Caco-2 (cell line): Measurements from ENCODE around the gene IQSEC1. TPM values are rescaled to one million over a fixed set of nuclear protein-coding genes. Genes with fewer than 3 reads are reported as not detected.

Source experiments
- BruUV-seq: library from RNA; stranded (reverse); fragments of 400-500 nt; replicated peaks from 2 replicates; lab custom pipeline; 2021; lab: Mats Ljungman, UMichigan
- CTCF ChIA-PET: fragments of 300-600 bp; sonication (Branson Sonifier 250); formaldehyde crosslinking; loops from one replicate; lab custom pipeline; 2022; ENCODE audit warnings: antibody characterized with exemption; lab: Charles Lee
- POLR2A ChIA-PET: fragments of 300-600 bp; sonication (Branson Sonifier 250); formaldehyde crosslinking; loops from one replicate; lab custom pipeline; 2022; ENCODE audit warnings: antibody characterized with exemption; lab: Charles Lee
- DNase-seq, 2 experiments: peaks; one replicate each; pipeline versions ENCODE4 v3.0.0 to v3.0.0-alpha.2; 2020 to 2022
- H3K27me3 ChIP-seq: replicated peaks from 2 replicates; pipeline ENCODE4 v1.6.0; 2011; ENCODE audit warnings: low read length; ENCODE audit not compliant: control insufficient read depth, insufficient read depth
- H3K36me3 ChIP-seq: 2 replicates; pipeline ENCODE4 v1.5.1; 2011; ENCODE audit warnings: low read length; ENCODE audit not compliant: control insufficient read depth, insufficient read depth
- H3K4me1 ChIP-seq: fragments of 250-450 bp; sonication (Bioruptor Pico); 2 replicates; pipeline ENCODE4 v1.5.1; 2020; ENCODE audit warnings: mild to moderate bottlenecking
- H3K4me3 ChIP-seq: 2 replicates; pipeline ENCODE4 v1.5.1; 2011; ENCODE audit warnings: low read depth, mild to moderate bottlenecking, control low read depth, low read length
- H3K9me3 ChIP-seq: fragments of 250-450 bp; sonication (Bioruptor Pico); 2 replicates; pipeline ENCODE4 v1.5.1; 2020; ENCODE audit warnings: mild to moderate bottlenecking, moderate library complexity
- H3K27ac Mint-ChIP-seq: one replicate; pipeline ENCODE4 v1.8.0; 2022; ENCODE audit warnings: mixed read lengths; ENCODE audit not compliant: unreplicated experiment
- H3K27me3 Mint-ChIP-seq: one replicate; pipeline ENCODE4 v1.8.0; 2022; ENCODE audit warnings: mixed read lengths; ENCODE audit not compliant: insufficient read depth, unreplicated experiment
- H3K36me3 Mint-ChIP-seq: one replicate; pipeline ENCODE4 v1.8.0; 2022; ENCODE audit warnings: mild to moderate bottlenecking, mixed read lengths; ENCODE audit not compliant: insufficient read depth, unreplicated experiment
- H3K4me1 Mint-ChIP-seq: one replicate; pipeline ENCODE4 v1.8.0; 2022; ENCODE audit warnings: low read depth, mixed read lengths; ENCODE audit not compliant: unreplicated experiment
- H3K4me3 Mint-ChIP-seq: one replicate; pipeline ENCODE4 v1.8.0; 2022; ENCODE audit warnings: mild to moderate bottlenecking, moderate library complexity, mixed read lengths; ENCODE audit not compliant: unreplicated experiment
- H3K9me3 Mint-ChIP-seq: one replicate; pipeline ENCODE4 v1.8.0; 2022; ENCODE audit warnings: mixed read lengths; ENCODE audit not compliant: unreplicated experiment
- CTCF ChIP-seq, 2 experiments: fragments of 200-600 bp in 1 of 2; IDR thresholded peaks; 1 replicate in 1 of 2; 2 replicates in 1 of 2; pipeline versions ENCODE4 v1.5.1 to v1.8.0; 2011 to 2022; ENCODE audit warnings: antibody characterized with exemption in 1 of 2, control low read depth in 1 of 2, inconsistent platforms in 1 of 2, low read depth in 1 of 2, low read length in 1 of 2, mild to moderate bottlenecking in 1 of 2, moderate library complexity in 1 of 2; ENCODE audit not compliant: insufficient read depth in 1 of 2, severe bottlenecking in 1 of 2, unreplicated experiment in 1 of 2
- intact Hi-C: fragments of 100-400 bp; cut with micrococcal nuclease; formaldehyde crosslinking; loops from one replicate; pipeline ENCODE4 v1.10.0; 2022; ENCODE audit not compliant: unreplicated experiment
- total RNA-seq: library from RNA; stranded (reverse); gene quantifications from 2 replicates; pipeline ENCODE4 v1.2.3, GENCODE V29; 2022

The IQSEC1 gene
- total RNA-seq, 1 experiment from 2014 or later, result 40.0 TPM

GRCh38 chr3:13004376-13004775, 68.9 kb downstream of the IQSEC1 start:
- ChIA-PET POLR2A (no interaction called here), CTCF (interaction anchor here (0.6 to 1.3 kb wide), 2 partner anchors 9 to 87 kb away, joined by 3 to 5 read pairs; no protein-coding TSS in a partner anchor)
- no peak overlapping the region for H3K4me3 ChIP-seq
- no peak for TF ChIP-seq CTCF (IDR thresholded peaks at IDR 0.05; ENCODE audit: insufficient read depth in 1 of 2, low read depth in 1 of 2, low read length in 1 of 2, severe bottlenecking in 1 of 2, unreplicated experiment in 1 of 2)
- Mint-ChIP-seq H3K4me1 (peaks cover 7% of the 10 kb centered on the region), H3K4me3 (no peak overlapping the region), H3K27me3 (peaks cover 2% of the 10 kb centered on the region), H3K27ac (no peak overlapping the region), H3K9me3 (no peaks in the 10 kb centered on the region), H3K36me3 (no peaks in the 10 kb centered on the region)
- DNase-seq, result no peak
- no TSS peak for BruUV-seq
- H3K4me1 ChIP-seq, result no peaks in the 10 kb centered on the region
- no peaks in the 10 kb centered on the region for H3K9me3 ChIP-seq
- H3K36me3 ChIP-seq, result no peaks in the 10 kb centered on the region
- intact Hi-C loops, result no loop called here
- no peaks in the 10 kb centered on the region for H3K27me3 ChIP-seq

GRCh38 chr3:13003608-13004007, 69.6 kb downstream of the IQSEC1 start:
- no peaks in the 10 kb centered on the region for H3K9me3 ChIP-seq
- TF ChIP-seq CTCF (IDR thresholded peaks at IDR 0.05; ENCODE audit: insufficient read depth in 1 of 2, low read depth in 1 of 2, low read length in 1 of 2, severe bottlenecking in 1 of 2, unreplicated experiment in 1 of 2), result no peak
- H3K36me3 ChIP-seq, result no peaks in the 10 kb centered on the region
- intact Hi-C loops, result no loop called here
- H3K4me1 ChIP-seq, result no peaks in the 10 kb centered on the region
- peaks cover 2% of the 10 kb centered on the region for H3K27me3 Mint-ChIP-seq
- no peak for DNase-seq
- H3K27me3 ChIP-seq, result no peaks in the 10 kb centered on the region
- CTCF ChIA-PET, result no interaction called here
- POLR2A ChIA-PET, result no interaction called here
- H3K9me3 Mint-ChIP-seq, result no peaks in the 10 kb centered on the region
- no peak overlapping the region for H3K4me3 ChIP-seq
- BruUV-seq, result no TSS peak
- no peak overlapping the region for H3K4me3 Mint-ChIP-seq
- H3K4me1 Mint-ChIP-seq, result peaks cover 6% of the 10 kb centered on the region
- no peaks in the 10 kb centered on the region for H3K36me3 Mint-ChIP-seq
- no peak overlapping the region for H3K27ac Mint-ChIP-seq

GRCh38 chr3:13002398-13003124, 70.7 kb downstream of the IQSEC1 start:
- CTCF ChIA-PET, result no interaction called here
- BruUV-seq, result no TSS peak
- H3K4me1 Mint-ChIP-seq, result no peaks in the 10 kb centered on the region

More at GRCh38 chr3:13002398-13003124, 70.7 kb downstream of the IQSEC1 start:
- no peak overlapping the region for H3K27ac Mint-ChIP-seq
- no peak for TF ChIP-seq CTCF (IDR thresholded peaks at IDR 0.05; ENCODE audit: insufficient read depth in 1 of 2, low read depth in 1 of 2, low read length in 1 of 2, severe bottlenecking in 1 of 2, unreplicated experiment in 1 of 2)
- H3K27me3 Mint-ChIP-seq, result peaks cover 2% of the 10 kb centered on the region
- Histone ChIP-seq H3K9me3 (no peaks in the 10 kb centered on the region), H3K4me3 (no peak overlapping the region), H3K36me3 (no peaks in the 10 kb centered on the region), H3K4me1 (no peaks in the 10 kb centered on the region), H3K27me3 (no peaks in the 10 kb centered on the region)
- H3K4me3 Mint-ChIP-seq, result no peak overlapping the region
- H3K9me3 Mint-ChIP-seq, result no peaks in the 10 kb centered on the region
- no peaks in the 10 kb centered on the region for H3K36me3 Mint-ChIP-seq
- POLR2A ChIA-PET, result no interaction called here
- no peak for DNase-seq
- intact Hi-C loops, result no loop called here
